IMR-90 (cell line): Measurements from ENCODE around the gene ALKBH7. TPM values are rescaled to one million over a fixed set of nuclear protein-coding genes. Genes with fewer than 3 reads are reported as not detected.
A peak's percentile ranks its signal among the peaks of the same experiment; 100 is the strongest.

ENCODE experiments used
- ATAC-seq: fragments of 200-7000 bp; cut with Tn5 transposase; 2 replicates; pipeline ENCODE4 v1.9.1; 2020; ENCODE audit warnings: low read depth, mild to moderate bottlenecking, moderate library complexity
- BruUV-seq: library from RNA; stranded (reverse); fragments of 400-500 nt; replicated peaks from 2 replicates; lab custom pipeline; 2021; lab: Mats Ljungman, UMichigan
- CTCF ChIA-PET: fragments of 300-600 bp; formaldehyde crosslinking; extraction: SDS; loops from one replicate; lab custom pipeline; 2021; ENCODE audit warnings: antibody characterized with exemption; lab: Yijun Ruan, JAX
- POLR2A ChIA-PET: fragments of 300-600 bp; sonication (Branson Sonifier 250); formaldehyde crosslinking; loops from one replicate; lab custom pipeline; 2022; ENCODE audit warnings: antibody characterized with exemption; ENCODE audit not compliant: unreplicated experiment; lab: Charles Lee
- DNase-seq: peaks from one replicate; pipeline ENCODE4 v3.0.0; 2013
- H2AFZ ChIP-seq: replicated peaks from 2 replicates; pipeline ENCODE3; 2013; ENCODE audit warnings: low read length, mild to moderate bottlenecking; ENCODE audit not compliant: poor library complexity
- H2AK5ac ChIP-seq: 2 replicates; pipeline ENCODE4 v1.6.1; 2013; ENCODE audit warnings: low read depth, low read length, inconsistent platforms
- H2AK9ac ChIP-seq: replicated peaks from 2 replicates; pipeline ENCODE3; 2013; ENCODE audit warnings: mild to moderate bottlenecking, low read depth, low read length, moderate library complexity; ENCODE audit not compliant: poor library complexity
- H2BK120ac ChIP-seq: 2 replicates; pipeline ENCODE4 v1.6.1; 2013; ENCODE audit warnings: low read depth, low read length, inconsistent platforms
- H2BK15ac ChIP-seq: 3 replicates; pipeline ENCODE4 v1.6.1; 2013; ENCODE audit warnings: low read depth, low read length, inconsistent platforms
- H2BK20ac ChIP-seq: 2 replicates; pipeline ENCODE4 v1.6.1; 2013; ENCODE audit warnings: low read depth, mild to moderate bottlenecking, inconsistent platforms, low read length, moderate library complexity
- H2BK5ac ChIP-seq: 2 replicates; pipeline ENCODE4 v1.6.1; 2013; ENCODE audit warnings: mild to moderate bottlenecking, low read depth, low read length, inconsistent platforms; ENCODE audit not compliant: poor library complexity, severe bottlenecking
- H3K14ac ChIP-seq: replicated peaks from 2 replicates; pipeline ENCODE4 v1.6.1; 2013; ENCODE audit warnings: low read depth, low read length, inconsistent platforms
- H3K18ac ChIP-seq: 2 replicates; pipeline ENCODE4 v1.6.1; 2013; ENCODE audit warnings: low read depth, low read length, control low read depth
- H3K23ac ChIP-seq: 2 replicates; pipeline ENCODE4 v1.6.1; 2013; ENCODE audit warnings: low read depth, low read length, inconsistent platforms
- H3K27ac ChIP-seq: 2 replicates; pipeline ENCODE4 v1.5.1; 2013; ENCODE audit warnings: mild to moderate bottlenecking, control low read depth, low read length; ENCODE audit not compliant: insufficient read depth
- H3K27me3 ChIP-seq: 2 replicates; pipeline ENCODE4 v1.6.1; 2013; ENCODE audit warnings: low read length; ENCODE audit not compliant: control insufficient read depth, insufficient read depth
- H3K36me3 ChIP-seq: 2 replicates; pipeline ENCODE4 v1.6.1; 2013; ENCODE audit warnings: low read length, mixed read lengths; ENCODE audit not compliant: control insufficient read depth, insufficient read depth
- H3K4ac ChIP-seq: 2 replicates; pipeline ENCODE4 v1.6.1; 2013; ENCODE audit warnings: low read depth, low read length, inconsistent platforms
- H3K4me1 ChIP-seq: 2 replicates; pipeline ENCODE4 v1.6.1; 2013; ENCODE audit warnings: low read length, mixed read lengths; ENCODE audit not compliant: control insufficient read depth, insufficient read depth
- H3K4me2 ChIP-seq: 2 replicates; pipeline ENCODE4 v1.6.1; 2013; ENCODE audit warnings: low read depth, mild to moderate bottlenecking, control low read depth, low read length, moderate library complexity
- H3K4me3 ChIP-seq: 2 replicates; pipeline ENCODE4 v1.5.1; 2013; ENCODE audit warnings: low read depth, mild to moderate bottlenecking, control low read depth, low read length, moderate library complexity; ENCODE audit not compliant: insufficient read depth
- H3K56ac ChIP-seq: 2 replicates; pipeline ENCODE4 v1.6.1; 2013; ENCODE audit warnings: low read length, inconsistent platforms; ENCODE audit not compliant: insufficient read depth; ENCODE audit errors: extremely low read depth
- H3K79me1 ChIP-seq, 2 experiments: 2 replicates each; pipeline ENCODE4 v1.6.1; 2013; ENCODE audit warnings: low read length in 2 of 2, inconsistent platforms in 1 of 2, low read depth in 1 of 2
- H3K9ac ChIP-seq: 2 replicates; pipeline ENCODE4 v1.6.1; 2013; ENCODE audit warnings: low read depth, low read length, control low read depth
- H3K9me1 ChIP-seq: 2 replicates; pipeline ENCODE4 v1.6.1; 2013; ENCODE audit warnings: low read length, inconsistent platforms; ENCODE audit not compliant: insufficient read depth
- H3K9me3 ChIP-seq: 2 replicates; pipeline ENCODE4 v1.6.1; 2013; ENCODE audit warnings: low read length; ENCODE audit not compliant: control insufficient read depth, insufficient read depth
- H4K20me1 ChIP-seq: 2 replicates; pipeline ENCODE4 v1.6.1; 2013; ENCODE audit warnings: low read length, inconsistent platforms; ENCODE audit not compliant: insufficient read depth
- H4K5ac ChIP-seq: 2 replicates; pipeline ENCODE4 v1.6.1; 2013; ENCODE audit warnings: mild to moderate bottlenecking, low read depth, low read length, control low read depth
- H4K8ac ChIP-seq, 2 experiments: 2 replicates each; pipeline ENCODE4 v1.6.1; 2013; ENCODE audit warnings: low read depth in 2 of 2, low read length in 2 of 2, control low read depth in 1 of 2, inconsistent platforms in 1 of 2
- H4K91ac ChIP-seq: 2 replicates; pipeline ENCODE4 v1.6.1; 2013; ENCODE audit warnings: low read depth, low read length, inconsistent platforms; ENCODE audit not compliant: insufficient read depth
- BHLHE40 ChIP-seq: fragments of 150-350 bp; IDR thresholded peaks from 2 replicates; pipeline ENCODE4 v1.6.1; 2016; ENCODE audit warnings: mild to moderate bottlenecking, low read depth, low read length
- CEBPB ChIP-seq: IDR thresholded peaks from 2 replicates; pipeline ENCODE4 v1.6.1; 2012; ENCODE audit warnings: low read depth, low read length, improper control_type of control experiment
- CHD1 ChIP-seq: IDR thresholded peaks from 2 replicates; pipeline ENCODE4 v1.6.1; 2012; ENCODE audit warnings: low read depth, low read length, improper control_type of control experiment
- CTCF ChIP-seq: conservative IDR thresholded peaks from 2 replicates; pipeline ENCODE4 v1.5.1; 2012; ENCODE audit warnings: mild to moderate bottlenecking, low read depth, low read length, improper control_type of control experiment
- ELK1 ChIP-seq: fragments of 150-350 bp; IDR thresholded peaks from 2 replicates; pipeline ENCODE4 v1.6.1; 2016; ENCODE audit warnings: low read depth, mild to moderate bottlenecking, low read length, moderate library complexity, borderline replicate concordance
- FOS ChIP-seq: fragments of 150-350 bp; IDR thresholded peaks from 2 replicates; pipeline ENCODE4 v1.6.1; 2016; ENCODE audit warnings: low read depth, low read length
- MAFK ChIP-seq: IDR thresholded peaks from 2 replicates; pipeline ENCODE4 v1.6.1; 2012; ENCODE audit warnings: low read depth, low read length, improper control_type of control experiment
- MAZ ChIP-seq: IDR thresholded peaks from 2 replicates; pipeline ENCODE4 v1.6.1; 2012; ENCODE audit warnings: low read depth, mild to moderate bottlenecking, low read length, improper control_type of control experiment, moderate library complexity, borderline replicate concordance
- NFE2L2 ChIP-seq: fragments of 150-350 bp; IDR thresholded peaks from 2 replicates; pipeline ENCODE4 v1.6.1; 2016; ENCODE audit warnings: low read depth, mild to moderate bottlenecking, low read length
- POLR2A ChIP-seq: IDR thresholded peaks from 2 replicates; pipeline ENCODE4 v1.6.1; 2012; ENCODE audit warnings: mild to moderate bottlenecking, low read depth, low read length
- RAD21 ChIP-seq: IDR thresholded peaks from 2 replicates; pipeline ENCODE4 v1.6.1; 2012; ENCODE audit warnings: low read length, improper control_type of control experiment
- RFX5 ChIP-seq: IDR thresholded peaks from 2 replicates; pipeline ENCODE4 v1.8.0; 2012; ENCODE audit warnings: low read depth, mild to moderate bottlenecking, low read length, moderate library complexity
- WGBS, 2 experiments: methylation state at CpG; one replicate each; pipeline versions ENCODE4 v1.1.5 to v1.1.7; 2013; ENCODE audit warnings: missing lambda C conversion rate in 2 of 2; ENCODE audit not compliant: insufficient read length in 1 of 2; ENCODE audit errors: extremely low coverage in 2 of 2; 5-methylcytosine and 5-hydroxymethylcytosine counted together
- dilution Hi-C: fragments of 300-500 bp; cut with HindIII; formaldehyde crosslinking; loops from one replicate; pipeline ENCODE4 v1.14.3; 2018; ENCODE audit warnings: low sequenced_read_pairs; ENCODE audit not compliant: unreplicated experiment
- in situ Hi-C: fragments of 300-500 bp; cut with MboI; formaldehyde crosslinking; loops from 3 replicates; pipeline ENCODE4 v1.14.3; 2019; ENCODE audit warnings: low sequenced_read_pairs, inconsistent platforms, mixed read lengths
- intact Hi-C: fragments of 100-400 bp; cut with micrococcal nuclease; formaldehyde crosslinking; loops from 2 replicates; pipeline ENCODE4 v1.10.0; 2022
- polyA plus RNA-seq, 3 experiments: library from polyadenylated mRNA; depleted of rRNA; stranded (reverse); fragments of >200 nt; gene quantifications; 2 replicates each; pipeline ENCODE4 v1.2.3, GENCODE V29; 2012; ENCODE audit warnings: low replicate concordance in 1 of 3
- total RNA-seq: library from RNA; depleted of rRNA; stranded (reverse); fragments of >200 nt; gene quantifications from 2 replicates; pipeline ENCODE4 v1.2.3, GENCODE V29; 2012

ALKBH7 gene
- total and polyA plus RNA-seq, 2 of the 4 experiments (the other 2 are of a cell fraction) = 9.3 to 22.5 TPM

GRCh38 chr19:6374711-6375410, 2.3 kb downstream of the ALKBH7 start:
- Histone ChIP-seq H2BK20ac (no peak overlapping the region), H3K4ac (no peak overlapping the region), H3K23ac (no peak overlapping the region), H3K4me2 (no peak overlapping the region), H3K27ac (no peak overlapping the region), H3K36me3 (peaks cover 9% of the 10 kb centered on the region), H2AK9ac (peak overlapping the region; percentile 100), H2AFZ (peak overlapping the region; percentile 56), H3K79me1 (peaks cover 7 to 14% of the 10 kb centered on the region in 2 experiments; a peak in 3 of 4 replicates), H3K18ac (no peak overlapping the region), H3K9me3 (peaks cover 2% of the 10 kb centered on the region; the same call in 1 of the 2 replicates), H4K91ac (no peak overlapping the region), H3K9me1 (peaks cover 13% of the 10 kb centered on the region), H2AK5ac (peak overlapping the region; percentile 9; the same call in 1 of the 2 replicates), H4K5ac (no peak overlapping the region), H3K9ac (no peak overlapping the region), H3K4me1 (peaks cover 11% of the 10 kb centered on the region), H3K4me3 (no peak overlapping the region), H3K14ac (no peak overlapping the region), H2BK15ac (no peak overlapping the region), H2BK120ac (no peak overlapping the region), H2BK5ac (no peak overlapping the region), H4K20me1 (no peaks in the 10 kb centered on the region), H4K8ac (no peak overlapping the region), H3K27me3 (no peaks in the 10 kb centered on the region), H3K56ac (no peak overlapping the region)
- DNase-seq (no peak), ATAC-seq (no peak)
- TF ChIP-seq RAD21 (no peak), FOS (no peak), RFX5 (no peak), CEBPB (no peak), NFE2L2 (no peak), MAZ (no peak), CTCF (no peak), CHD1 (no peak), BHLHE40 (no peak), ELK1 (no peak), POLR2A (no peak), MAFK (no peak)
- intact Hi-C loops (no loop called here), dilution Hi-C loops (no loop called here), in situ Hi-C loops (no loop called here)
- 91% methylated on average over 16 of the region's 29 CpGs; no CpG with 5 or more reads in 1 of the 2 experiments for WGBS, 2 experiments
- no TSS peak for BruUV-seq
- POLR2A ChIA-PET = no interaction called here
- CTCF ChIA-PET = no interaction called here
